Measurements from ENCODE around the gene NOTCH2.
"Not testable (repeated sequence)": the region's sequence is repeated elsewhere in the genome, so short reads cannot be mapped to it uniquely, and the experiment has no call there.

GRCh38 chr1:120090830-120091229, 21.4 kb upstream of the NOTCH2 start:
- TF ChIP-seq CTCF (IDR thresholded peaks at IDR 0.05; ENCODE audit: poor library complexity); EZH2 (IDR thresholded peaks at IDR 0.05; ENCODE audit: borderline replicate concordance); EZH2phosphoT487 (IDR thresholded peaks at IDR 0.05; ENCODE audit: low read depth, severe bottlenecking, unreplicated experiment): not testable (repeated sequence)

Measured in hepatocyte (in vitro differentiated cells).